Upper lobe of left lung (tissue), 4 donors: ENCODE data around the gene IL4.

Source experiments
- CTCF ChIP-seq, 6 experiments: fragments of 450-650 bp in 4 of 6; fragments of 200-600 bp in 2 of 6; sonication (generic) in 2 of 6; IDR thresholded peaks; one replicate each; pipeline ENCODE4 v1.5.1; 2016 to 2019; ENCODE audit warnings: antibody characterized with exemption in 6 of 6
- POLR2A ChIP-seq, 4 donors: fragments of 450-650 bp; IDR thresholded peaks; one replicate each; pipeline ENCODE4 v1.5.1; 2016 to 2017; ENCODE audit warnings: antibody characterized with exemption in 4 of 4, mild to moderate bottlenecking in 2 of 4

- TF ChIP-seq CTCF (IDR thresholded peaks at IDR 0.05), result no peak
- no peak for TF ChIP-seq POLR2A (IDR thresholded peaks at IDR 0.05)
Observed at GRCh38 chr5:132629230-132629944, 44.4 kb upstream of the IL4 start.
